H7 (cell line): ENCODE data around the gene ZEB2. TPM values are rescaled to one million over a fixed set of nuclear protein-coding genes. Genes with fewer than 3 reads are reported as not detected.

Experiments
- DNase-seq: peaks from one replicate; pipeline ENCODE4 v3.0.0; 2012
- H3K27me3 ChIP-seq: 2 replicates; pipeline ENCODE4 v1.6.0; 2011; ENCODE audit warnings: mild to moderate bottlenecking, low read length; ENCODE audit not compliant: control insufficient read depth, insufficient read depth
- H3K36me3 ChIP-seq: replicated peaks from 2 replicates; pipeline ENCODE4 v1.5.1; 2011; ENCODE audit warnings: low read length; ENCODE audit not compliant: control insufficient read depth, insufficient read depth
- H3K4me3 ChIP-seq: 2 replicates; pipeline ENCODE4 v1.5.1; 2011; ENCODE audit warnings: low read depth, mild to moderate bottlenecking, control low read depth, low read length, moderate library complexity; ENCODE audit not compliant: insufficient read depth
- total RNA-seq: library from RNA; depleted of rRNA; stranded (reverse); fragments of >200 nt; shearing (Covaris generic); gene quantifications from 2 replicates; pipeline ENCODE4 v1.2.3, GENCODE V29; 2014

Gene ZEB2
- total RNA-seq, 1 experiment from 2014 or later: 6.3 TPM

DNA sequence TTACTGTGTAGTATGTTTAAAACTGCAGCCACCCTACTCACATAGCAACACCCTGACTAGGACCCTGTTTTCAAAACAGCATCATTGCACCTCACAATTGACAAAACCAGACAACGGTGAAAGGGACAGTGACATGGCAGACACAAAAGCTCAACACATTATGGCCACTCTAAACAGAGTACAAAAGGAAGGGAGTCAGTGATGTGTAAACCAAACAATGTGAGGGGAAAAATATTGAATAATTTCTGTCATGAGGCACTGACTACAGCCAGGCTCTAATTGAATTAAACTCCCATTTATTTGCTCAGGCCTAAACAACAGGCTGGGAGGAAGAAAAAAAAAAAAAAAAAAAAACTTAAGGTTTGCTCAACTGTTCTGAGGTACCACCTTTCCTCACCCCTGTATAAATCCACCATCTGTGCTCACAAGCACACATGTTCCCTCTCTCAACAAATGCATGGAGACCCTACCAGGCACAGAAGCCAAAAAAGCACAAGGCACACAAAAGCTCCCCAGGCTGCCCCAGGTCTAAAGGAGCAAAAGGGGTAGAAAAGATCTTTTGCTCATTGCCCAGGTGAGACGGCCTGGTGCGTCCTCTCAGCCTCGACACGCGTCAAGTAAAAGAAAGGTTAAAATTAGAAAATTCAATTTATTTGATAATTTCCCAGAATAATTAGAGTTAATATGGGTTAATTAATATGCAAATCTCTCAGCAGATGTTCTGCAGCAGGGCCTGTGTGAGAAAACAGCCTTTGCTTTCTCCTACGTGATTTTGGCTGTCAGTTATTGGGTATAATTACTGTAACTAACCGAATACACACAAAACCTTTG is 80.9 kb downstream of the ZEB2 start:
- Histone ChIP-seq H3K27me3 (peaks cover 1% of the 10 kb centered on the region; the same call in 1 of the 2 replicates), H3K36me3 (no peaks in the 10 kb centered on the region), H3K4me3 (no peak overlapping the region)
- DNase-seq: no peak

GRCh38 chr2:144437636-144438035 is 82.3 kb downstream of the ZEB2 start:
- no peak for DNase-seq

DNA sequence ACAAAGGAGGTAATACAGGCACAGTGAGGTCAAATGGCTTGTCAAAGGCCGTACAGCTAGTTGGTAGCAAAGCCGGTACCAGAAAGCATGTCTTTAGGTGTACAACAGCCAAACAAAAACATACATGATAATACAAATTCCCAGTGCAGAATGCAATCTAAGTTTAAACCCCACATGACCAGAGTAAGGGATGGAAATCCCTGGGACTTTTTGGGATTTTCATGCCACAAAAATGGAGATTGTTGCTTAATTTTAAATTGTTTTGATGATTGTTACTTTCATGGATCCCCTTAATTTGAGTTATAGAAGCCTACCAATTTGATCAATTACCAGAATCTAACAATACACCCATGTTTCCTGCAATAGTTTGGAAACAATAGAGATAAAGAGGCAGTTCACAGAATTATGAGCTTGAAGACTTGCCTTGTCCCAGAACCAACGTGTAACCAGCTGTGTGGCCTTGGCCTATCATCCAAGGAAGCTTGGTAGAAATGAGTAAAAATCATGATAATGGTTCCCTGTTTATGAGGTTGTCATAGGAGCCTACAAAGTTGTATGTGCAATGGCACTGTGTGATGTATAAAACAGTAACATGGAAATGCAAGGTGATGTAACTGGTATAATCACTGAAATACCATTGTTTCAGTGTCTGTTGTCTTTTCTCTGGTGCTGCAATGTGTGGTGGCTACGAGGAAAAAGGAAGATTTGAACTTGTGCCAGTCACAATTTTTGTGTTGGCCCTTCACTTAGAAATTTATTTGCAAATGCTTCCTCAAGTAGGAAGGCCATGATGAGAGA is 85.3 kb downstream of the ZEB2 start:
- no peak for DNase-seq
- H3K4me3 ChIP-seq: no peak overlapping the region
- no peaks in the 10 kb centered on the region for H3K27me3 ChIP-seq
- H3K36me3 ChIP-seq: no peaks in the 10 kb centered on the region

More at GRCh38 chr2:144437636-144438035, 82.3 kb downstream of the ZEB2 start:
- no peak overlapping the region for H3K4me3 ChIP-seq
- H3K36me3 ChIP-seq: no peaks in the 10 kb centered on the region
- no peaks in the 10 kb centered on the region; the same call in 1 of the 2 replicates for H3K27me3 ChIP-seq

DNA sequence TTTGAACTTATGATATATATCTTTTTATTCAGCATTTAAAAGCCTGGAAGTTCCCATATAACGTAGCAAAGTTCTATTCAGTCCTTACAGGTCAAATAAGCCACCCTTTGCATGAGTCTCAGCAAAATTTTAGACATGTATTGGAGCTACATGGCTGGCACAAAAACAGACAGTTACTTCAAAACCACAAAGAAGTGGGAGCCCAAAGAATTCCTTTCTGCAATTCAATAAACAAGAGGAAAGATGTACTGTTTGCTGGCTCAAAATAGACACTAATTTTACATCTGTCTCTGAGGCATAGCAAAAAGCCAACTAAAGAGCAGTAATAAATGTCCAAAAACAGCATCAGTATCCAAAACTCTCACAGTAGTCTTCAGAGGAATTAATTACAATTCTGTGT is 87.0 kb downstream of the ZEB2 start:
- no peak overlapping the region for H3K4me3 ChIP-seq
- DNase-seq: no peak
- H3K27me3 ChIP-seq: no peaks in the 10 kb centered on the region
- no peaks in the 10 kb centered on the region for H3K36me3 ChIP-seq

DNA sequence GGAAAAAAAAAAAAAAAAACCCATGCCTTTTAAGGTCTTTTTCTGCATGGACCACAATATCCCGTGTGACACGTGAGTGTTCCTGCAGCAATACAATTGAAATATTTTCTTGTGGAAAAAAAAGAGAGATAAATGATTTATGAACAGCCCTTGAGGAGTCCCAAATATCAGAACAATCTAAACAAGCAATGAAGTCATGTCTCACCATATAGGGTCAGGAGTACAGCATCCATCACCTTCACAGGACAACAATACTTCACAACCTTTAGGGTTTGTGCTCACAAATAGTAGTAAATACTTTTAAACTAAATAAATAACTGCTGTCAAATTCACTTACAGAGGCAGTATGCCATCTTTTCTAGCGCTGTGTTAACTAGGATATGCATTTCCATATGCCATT is 87.9 kb downstream of the ZEB2 start:
- no peak overlapping the region for H3K4me3 ChIP-seq
- DNase-seq: no peak
- H3K27me3 ChIP-seq: no peaks in the 10 kb centered on the region
- no peaks in the 10 kb centered on the region for H3K36me3 ChIP-seq

DNA sequence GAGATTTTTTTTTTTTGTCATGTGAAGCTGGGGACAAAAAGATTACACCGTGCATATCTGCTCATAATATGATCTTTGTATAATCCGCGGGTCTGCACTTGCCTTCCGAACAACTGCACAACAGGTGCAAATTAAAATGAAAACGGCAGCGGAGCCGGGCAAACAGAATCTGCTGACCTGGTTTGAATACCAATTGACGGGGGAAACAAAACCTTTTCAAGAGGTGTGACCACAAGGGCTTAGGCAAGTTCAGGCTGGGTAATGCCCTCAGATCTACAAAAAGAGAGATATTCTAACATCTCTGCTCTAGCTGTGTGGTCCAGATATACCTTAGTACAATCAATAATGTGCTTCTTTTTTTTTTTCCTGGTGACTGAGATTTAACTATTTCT is 88.5 kb downstream of the ZEB2 start:
- Histone ChIP-seq H3K4me3 (no peak overlapping the region), H3K36me3 (no peaks in the 10 kb centered on the region), H3K27me3 (no peaks in the 10 kb centered on the region)
- no peak for DNase-seq

DNA sequence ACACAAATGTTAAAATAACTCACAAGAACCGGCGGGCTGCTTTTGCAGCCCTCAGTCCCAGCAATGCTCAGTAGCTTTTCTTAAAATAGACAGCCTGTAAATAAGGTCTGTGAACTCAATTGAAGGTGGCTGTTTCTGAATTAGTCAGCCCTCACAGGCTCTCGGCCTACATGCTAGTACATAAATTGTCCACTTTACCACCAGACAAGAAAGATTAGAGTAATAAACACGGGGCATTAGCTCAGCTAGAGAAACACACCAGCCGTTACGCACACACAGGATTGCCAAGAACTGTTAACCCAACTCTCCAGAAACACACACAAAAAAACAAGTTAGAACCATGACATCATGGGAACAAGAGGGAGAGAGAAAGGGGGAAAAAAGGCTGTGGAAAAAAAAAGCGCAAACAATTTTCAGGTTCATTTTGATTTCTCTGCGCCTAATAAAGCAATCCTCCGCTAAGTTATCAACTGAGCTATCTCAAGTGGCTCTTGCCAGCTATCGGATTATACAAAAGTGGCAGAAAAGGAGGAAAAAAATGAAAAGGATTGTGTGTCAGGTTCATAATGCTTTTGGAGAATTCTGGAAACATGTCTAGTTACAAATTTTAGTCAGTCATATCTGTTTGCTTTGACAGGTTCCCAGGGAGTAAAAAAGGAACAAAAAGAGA is 89.1 kb downstream of the ZEB2 start:
- Histone ChIP-seq H3K27me3 (no peaks in the 10 kb centered on the region), H3K4me3 (no peak overlapping the region), H3K36me3 (no peaks in the 10 kb centered on the region)
- no peak for DNase-seq

- DNase-seq: no peak
- no peaks in the 10 kb centered on the region for H3K36me3 ChIP-seq
- no peaks in the 10 kb centered on the region for H3K27me3 ChIP-seq
- H3K4me3 ChIP-seq: no peak overlapping the region
Observed at GRCh38 chr2:144429396-144430112, 90.4 kb downstream of the ZEB2 start.

DNA sequence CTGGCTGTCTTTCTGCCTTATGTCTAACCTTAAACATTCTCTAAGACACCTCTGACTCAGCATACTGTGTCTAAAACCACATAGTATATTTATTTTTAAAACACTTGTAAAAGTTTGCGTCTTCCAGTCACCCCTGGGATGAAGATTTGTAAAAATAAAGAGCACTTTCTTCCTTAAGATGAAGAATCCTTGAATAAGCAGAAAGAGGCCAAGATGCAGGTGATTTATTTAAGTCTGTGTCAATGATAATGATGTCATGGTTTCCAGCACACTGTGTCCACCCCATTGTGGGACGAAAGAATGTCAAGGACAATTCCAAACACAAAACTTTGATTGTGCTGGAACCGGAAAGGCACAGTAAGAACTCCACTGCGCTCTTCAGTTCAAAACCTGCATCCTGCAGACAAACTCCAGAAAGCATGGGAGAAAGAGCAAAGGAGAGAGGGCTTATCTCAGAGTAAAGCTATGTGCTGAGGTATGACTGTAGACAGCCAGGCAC is 92.9 kb downstream of the ZEB2 start:
- DNase-seq: no peak
- Histone ChIP-seq H3K4me3 (no peak overlapping the region), H3K27me3 (no peaks in the 10 kb centered on the region), H3K36me3 (no peaks in the 10 kb centered on the region)

DNA sequence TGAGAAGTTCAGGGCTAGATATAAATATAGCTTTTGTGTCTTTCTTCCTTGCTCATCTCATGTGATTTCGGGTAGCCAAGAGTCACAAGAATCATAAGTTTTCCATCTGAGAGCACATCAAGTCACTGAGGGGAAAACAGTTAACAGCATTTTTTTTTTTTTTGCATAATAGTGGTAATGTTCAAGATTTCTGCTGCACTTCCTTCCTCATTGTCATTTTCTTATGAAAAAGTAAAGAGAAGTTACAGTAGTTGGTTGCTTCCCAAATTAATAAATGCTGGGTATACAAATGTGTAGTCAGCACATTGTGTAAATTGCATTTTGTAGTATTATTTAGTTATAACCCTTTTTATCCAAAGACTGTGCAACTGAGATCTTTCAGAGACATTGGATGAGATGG is 93.6 kb downstream of the ZEB2 start:
- Histone ChIP-seq H3K4me3 (no peak overlapping the region), H3K36me3 (no peaks in the 10 kb centered on the region), H3K27me3 (no peaks in the 10 kb centered on the region)
- no peak for DNase-seq

- no peak overlapping the region for H3K4me3 ChIP-seq
- H3K36me3 ChIP-seq: no peaks in the 10 kb centered on the region
- no peaks in the 10 kb centered on the region for H3K27me3 ChIP-seq
- no peak for DNase-seq
Observed at GRCh38 chr2:144424559-144425240, 95.2 kb downstream of the ZEB2 start.

GRCh38 chr2:144421606-144422510 is 98.1 kb downstream of the ZEB2 start:
- no peak for DNase-seq

GRCh38 chr2:144419218-144419617 is 100.7 kb downstream of the ZEB2 start:
- no peaks in the 10 kb centered on the region for H3K36me3 ChIP-seq
- no peak overlapping the region for H3K4me3 ChIP-seq
- H3K27me3 ChIP-seq: no peaks in the 10 kb centered on the region

More at GRCh38 chr2:144421606-144422510, 98.1 kb downstream of the ZEB2 start:
- Histone ChIP-seq H3K36me3 (no peaks in the 10 kb centered on the region), H3K27me3 (no peaks in the 10 kb centered on the region), H3K4me3 (no peak overlapping the region)

More at GRCh38 chr2:144419218-144419617, 100.7 kb downstream of the ZEB2 start:
- DNase-seq: no peak
